Uterus (tissue), 2 donors: ENCODE data around the gene SLIT3.

Source experiments
- CTCF ChIP-seq, 4 experiments: fragments of 200-600 bp in 2 of 4; fragments of 450-650 bp in 2 of 4; sonication (generic) in 2 of 4; IDR thresholded peaks; one replicate each; pipeline ENCODE4 v1.5.1; 2016 to 2019; ENCODE audit warnings: antibody characterized with exemption in 4 of 4, mild to moderate bottlenecking in 2 of 4, moderate library complexity in 1 of 4
- POLR2A ChIP-seq, 2 donors: fragments of 450-650 bp; IDR thresholded peaks; one replicate each; pipeline ENCODE4 v1.6.1; 2016; ENCODE audit warnings: antibody characterized with exemption in 2 of 2, mild to moderate bottlenecking in 1 of 2, moderate library complexity in 1 of 2

GRCh38 chr5:168667301-168667840, 633.6 kb downstream of the SLIT3 start:
- TF ChIP-seq POLR2A (IDR thresholded peaks at IDR 0.05): no peak
- no peak for TF ChIP-seq CTCF (IDR thresholded peaks at IDR 0.05)
